D721Med (cell line): Measurements from ENCODE around the gene CA5B.
"Not testable (repeated sequence)": the region's sequence is repeated elsewhere in the genome, so short reads cannot be mapped to it uniquely, and the experiment has no call there.

ENCODE experiments used
- DNase-seq: peaks from one replicate; pipeline ENCODE4 v3.0.0; 2011; ENCODE audit warnings: low spot score; ENCODE audit not compliant: insufficient read length
- FAIRE-seq: peaks from 2 replicates; lab custom pipeline; 2011; peaks lifted over from hg19 to GRCh38; lab: Jason Lieb, UNC
- CTCF ChIP-seq: IDR thresholded peaks from 2 replicates; pipeline ENCODE4 v1.5.1; 2012; ENCODE audit warnings: mild to moderate bottlenecking, control low read depth; ENCODE audit not compliant: insufficient read depth; ENCODE audit errors: missing control alignments

CA5B gene

GRCh38 chrX:15718283-15718970 lies 19.6 kb upstream of the CA5B start:
- TF ChIP-seq CTCF, result no peak
- no peak for FAIRE-seq
- DNase-seq, result no peak

GRCh38 chrX:15719324-15719968 lies 18.6 kb upstream of the CA5B start:
- no peak for TF ChIP-seq CTCF
- no peak for FAIRE-seq
- no peak for DNase-seq

- no peak for DNase-seq
- FAIRE-seq, result no peak
- no peak for TF ChIP-seq CTCF
These were observed 16.2 kb upstream of the CA5B start for GRCh38 chrX:15721911-15722310.

GRCh38 chrX:15723887-15724517 lies 14.1 kb upstream of the CA5B start:
- no peak for DNase-seq
- no peak for FAIRE-seq
- no peak for TF ChIP-seq CTCF

- peak; percentile 2 for TF ChIP-seq CTCF
- FAIRE-seq (no peak), DNase-seq (no peak)
These were observed 13.2 kb upstream of the CA5B start for GRCh38 chrX:15724911-15725310.

GRCh38 chrX:15731368-15731767 lies 6.7 kb upstream of the CA5B start:
- DNase-seq, FAIRE-seq: not testable (repeated sequence)

GRCh38 chrX:15737190-15737958 lies 696 bp upstream of the CA5B start:
- FAIRE-seq (no peak), DNase-seq (no peak)
- no peak for TF ChIP-seq CTCF
